HepG2 (cell line): Measurements from ENCODE around the gene KCND3. TPM values are rescaled to one million over a fixed set of nuclear protein-coding genes. Genes with fewer than 3 reads are reported as not detected.

Experiments
- ATAC-seq: fragments of 200-7000 bp; cut with Tn5 transposase; 3 replicates; pipeline ENCODE4 v1.9.1; 2020; ENCODE audit warnings: mild to moderate bottlenecking, moderate library complexity
- BruUV-seq: library from RNA; stranded (reverse); fragments of 400-500 nt; replicated peaks from 2 replicates; lab custom pipeline; 2021; lab: Mats Ljungman, UMichigan
- CTCF ChIA-PET: fragments of 300-600 bp; formaldehyde crosslinking; extraction: SDS; loops from one replicate; lab custom pipeline; 2021; ENCODE audit warnings: low total read pairs, inconsistent platforms, low intra/inter-chr PET ratio; lab: Yijun Ruan, JAX
- POLR2A ChIA-PET: fragments of 350-600 bp; sonication (Branson Sonifier 250); formaldehyde crosslinking; loops from one replicate; lab custom pipeline; 2020; ENCODE audit warnings: antibody characterized with exemption, inconsistent platforms; lab: Yijun Ruan, JAX
- DNase-seq: peaks from one replicate; pipeline ENCODE4 v3.0.0-alpha.2; 2015; ENCODE audit warnings: low spot score
- FAIRE-seq: peaks from 3 replicates; lab custom pipeline; 2011; peaks lifted over from hg19 to GRCh38; lab: Jason Lieb, UNC
- H2AFZ ChIP-seq: one replicate; pipeline ENCODE4 v1.6.1; 2011; ENCODE audit warnings: low read length, inconsistent platforms
- H3K27ac ChIP-seq: fragments of 300-600 bp; 3 replicates; pipeline ENCODE4 v1.8.0; 2011; ENCODE audit warnings: mixed run types, mild to moderate bottlenecking, mixed read lengths, low read length, inconsistent platforms; ENCODE audit not compliant: insufficient read depth; ENCODE audit errors: extremely low read length
- H3K27me3 ChIP-seq, 2 experiments: fragments of 200-600 bp in 1 of 2; 2 replicates in 1 of 2; 3 replicates in 1 of 2; pipeline versions ENCODE4 v1.6.0 to v1.8.0; 2011; ENCODE audit warnings: low read length in 2 of 2, mild to moderate bottlenecking in 2 of 2, moderate library complexity in 2 of 2, inconsistent platforms in 1 of 2; ENCODE audit not compliant: insufficient read depth in 2 of 2, control insufficient read depth in 1 of 2
- H3K36me3 ChIP-seq, 2 experiments: fragments of 200-600 bp in 1 of 2; replicated peaks in 1 of 2; 2 replicates in 1 of 2; 3 replicates in 1 of 2; pipeline versions ENCODE4 v1.5.1 to v1.8.0; 2011; ENCODE audit warnings: low read length in 2 of 2, inconsistent platforms in 1 of 2; ENCODE audit not compliant: insufficient read depth in 2 of 2, control insufficient read depth in 1 of 2
- H3K4me1 ChIP-seq: 2 replicates; pipeline ENCODE4 v1.5.1; 2012; ENCODE audit warnings: low read length, inconsistent platforms; ENCODE audit not compliant: insufficient read depth
- H3K4me2 ChIP-seq: 2 replicates; pipeline ENCODE4 v1.6.0; 2011; ENCODE audit warnings: low read depth, low read length, inconsistent platforms
- H3K4me3 ChIP-seq, 3 experiments: fragments of 200-600 bp in 1 of 3; sonication (generic), shearing (Covaris generic) in 1 of 3; replicated peaks in 1 of 3; 2 replicates each; pipeline ENCODE4 v1.5.1; 2011 to 2016; ENCODE audit warnings: low read length in 3 of 3, inconsistent platforms in 2 of 3, low read depth in 2 of 3, mild to moderate bottlenecking in 2 of 3, control low read depth in 1 of 3, mixed read lengths in 1 of 3; ENCODE audit not compliant: insufficient read depth in 1 of 3
- H3K79me2 ChIP-seq: one replicate; pipeline ENCODE4 v1.6.1; 2011; ENCODE audit warnings: low read length, inconsistent platforms; ENCODE audit not compliant: insufficient read depth
- H3K9ac ChIP-seq: 2 replicates; pipeline ENCODE4 v1.6.0; 2011; ENCODE audit warnings: mild to moderate bottlenecking, low read depth, low read length, inconsistent platforms; ENCODE audit not compliant: insufficient read depth
- H3K9me3 ChIP-seq: 2 replicates; pipeline ENCODE4 v1.5.1; 2012; ENCODE audit warnings: mild to moderate bottlenecking, low read length
- H4K20me1 ChIP-seq: 2 replicates; pipeline ENCODE4 v1.6.0; 2011; ENCODE audit warnings: inconsistent platforms, mild to moderate bottlenecking, low read length, moderate library complexity; ENCODE audit not compliant: insufficient read depth
- KAT8 ChIP-seq: IDR thresholded peaks from 2 replicates; pipeline ENCODE4 v1.6.1; 2016; ENCODE audit warnings: missing genetic modification reagents, missing compliant biosample characterization
- RAD21 ChIP-seq: fragments of 450-650 bp; formaldehyde crosslinking; IDR thresholded peaks from 2 replicates; pipeline ENCODE4 v1.5.0; 2020; ENCODE audit warnings: mild to moderate bottlenecking
- SIN3B ChIP-seq: fragments of 150-350 bp; IDR thresholded peaks from 2 replicates; pipeline ENCODE4 v1.6.1; 2014; ENCODE audit warnings: low read length
- ZBTB20 ChIP-seq: sonication (generic); formaldehyde crosslinking; IDR thresholded peaks from 2 replicates; pipeline ENCODE4 v1.8.1; 2023; ENCODE audit warnings: missing genetic modification reagents, low read depth, mild to moderate bottlenecking, borderline replicate concordance
- ZNF121 ChIP-seq: sonication (generic); formaldehyde crosslinking; IDR thresholded peaks from 2 replicates; pipeline ENCODE4 v1.5.0; 2020; ENCODE audit warnings: mild to moderate bottlenecking, missing genetic modification reagents
- ZNF317 ChIP-seq: sonication (generic); formaldehyde crosslinking; IDR thresholded peaks from 2 replicates; pipeline ENCODE4 v1.5.0; 2020; ENCODE audit warnings: mild to moderate bottlenecking, missing genetic modification reagents
- ZNF414 ChIP-seq: sonication (generic); formaldehyde crosslinking; IDR thresholded peaks from 2 replicates; pipeline ENCODE4 v1.5.0; 2020; ENCODE audit warnings: missing genetic modification reagents
- ZNF431 ChIP-seq: sonication (generic); formaldehyde crosslinking; IDR thresholded peaks from 2 replicates; pipeline ENCODE4 v1.9.0; 2022; ENCODE audit warnings: missing genetic modification reagents, low read depth, mild to moderate bottlenecking, borderline replicate concordance
- ZNF660 ChIP-seq: sonication (generic); formaldehyde crosslinking; IDR thresholded peaks from 2 replicates; pipeline ENCODE4 v1.5.1; 2020; ENCODE audit warnings: mild to moderate bottlenecking, low read depth, missing genetic modification reagents, borderline replicate concordance
- WGBS: methylation state at CpG from one replicate; pipeline ENCODE4 v1.1.6; 2017; ENCODE audit warnings: low lambda C conversion rate; 5-methylcytosine and 5-hydroxymethylcytosine counted together
- in situ Hi-C: cut with HindIII; loops from 2 replicates; pipeline ENCODE4 v1.10.0; 2017; ENCODE audit warnings: low pct_unique_long_range_greater_than_20kb; ENCODE audit not compliant: extremely low pct_ligation_motif_present
- intact Hi-C: fragments of 100-400 bp; cut with micrococcal nuclease; formaldehyde crosslinking; loops from one replicate; pipeline ENCODE4 v1.10.0; 2022; ENCODE audit not compliant: unreplicated experiment
- polyA plus RNA-seq, 8 experiments: library from polyadenylated mRNA; depleted of rRNA in 3 of 8; stranded (reverse) in 7 of 8; unstranded in 1 of 8; fragments of >200 nt; fragmentation: Illumina TruSeq in 4 of 8; extraction: Trizol in 4 of 8; gene quantifications; 2 replicates each; pipeline versions ENCODE4 v1.2.1 to v1.2.3, GENCODE V29; 2011 to 2016; ENCODE audit warnings: low read depth in 4 of 8, missing spikeins in 1 of 8, mixed read lengths in 1 of 8; ENCODE audit not compliant: insufficient read depth in 1 of 8
- total RNA-seq, 5 experiments: library from RNA; depleted of rRNA; stranded (reverse); fragments of >200 nt; fragmentation: Illumina TruSeq; extraction: Trizol; gene quantifications; 2 replicates each; pipeline ENCODE4 v1.2.3, GENCODE V29; 2016; ENCODE audit warnings: low read depth in 1 of 5
- TF ChIP-seq, protein P1 (sequence below): sonication (generic); formaldehyde crosslinking; conservative IDR thresholded peaks from 2 replicates; pipeline ENCODE4 v1.8.0; 2022; ENCODE audit warnings: missing genetic modification reagents
- TF ChIP-seq, protein P2 (sequence below): sonication (generic); formaldehyde crosslinking; IDR thresholded peaks from 2 replicates; pipeline ENCODE4 v1.4.0; 2020; ENCODE audit warnings: mild to moderate bottlenecking, missing genetic modification reagents

The KCND3 gene
- total and polyA plus RNA-seq, 2 of the 13 experiments (the other 11 are each of a cell fraction or from before 2014, with no cell fraction given), result 0.04 TPM; not detected in 1

- TF ChIP-seq ZNF414 (CRISPR knock-in tag), result no peak
- TF ChIP-seq ZNF431 (CRISPR knock-in tag), result no peak
- no peak for TF ChIP-seq ZNF317
- TF ChIP-seq KAT8, result no peak
- no peak for TF ChIP-seq RAD21 (CRISPR knock-in tag)
- no peak for TF ChIP-seq ZNF660 (CRISPR knock-in tag)
- TF ChIP-seq, protein P1, sequence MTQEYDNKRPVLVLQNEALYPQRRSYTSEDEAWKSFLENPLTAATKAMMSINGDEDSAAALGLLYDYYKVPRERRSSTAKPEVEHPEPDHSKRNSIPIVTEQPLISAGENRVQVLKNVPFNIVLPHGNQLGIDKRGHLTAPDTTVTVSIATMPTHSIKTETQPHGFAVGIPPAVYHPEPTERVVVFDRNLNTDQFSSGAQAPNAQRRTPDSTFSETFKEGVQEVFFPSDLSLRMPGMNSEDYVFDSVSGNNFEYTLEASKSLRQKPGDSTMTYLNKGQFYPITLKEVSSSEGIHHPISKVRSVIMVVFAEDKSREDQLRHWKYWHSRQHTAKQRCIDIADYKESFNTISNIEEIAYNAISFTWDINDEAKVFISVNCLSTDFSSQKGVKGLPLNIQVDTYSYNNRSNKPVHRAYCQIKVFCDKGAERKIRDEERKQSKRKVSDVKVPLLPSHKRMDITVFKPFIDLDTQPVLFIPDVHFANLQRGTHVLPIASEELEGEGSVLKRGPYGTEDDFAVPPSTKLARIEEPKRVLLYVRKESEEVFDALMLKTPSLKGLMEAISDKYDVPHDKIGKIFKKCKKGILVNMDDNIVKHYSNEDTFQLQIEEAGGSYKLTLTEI (CRISPR knock-in tag), result no peak
Measured at GRCh38 chr1:111873460-111874030, 115.9 kb downstream of the KCND3 start (continued).

GRCh38 chr1:111870181-111870580, 119.3 kb downstream of the KCND3 start:
- FAIRE-seq (no peak), DNase-seq (no peak), ATAC-seq (no peak)
- H3K9ac ChIP-seq, result no peak overlapping the region
- intact Hi-C loops (no loop called here), in situ Hi-C loops (no loop called here)
- H3K4me3 ChIP-seq, result no peak overlapping the region
- no peaks in the 10 kb centered on the region for H3K4me1 ChIP-seq
- CTCF ChIA-PET, result no interaction called here
- no peak overlapping the region for H2AFZ ChIP-seq
- no TSS peak for BruUV-seq
- H3K27me3 ChIP-seq, result peaks cover 0 to 25% of the 10 kb centered on the region in 2 experiments; a peak in 2 of 5 replicates
- TF ChIP-seq SIN3B (no peak), ZBTB20 (CRISPR knock-in tag) (no peak), ZNF121 (CRISPR knock-in tag) (no peak)
- TF ChIP-seq, protein P2, sequence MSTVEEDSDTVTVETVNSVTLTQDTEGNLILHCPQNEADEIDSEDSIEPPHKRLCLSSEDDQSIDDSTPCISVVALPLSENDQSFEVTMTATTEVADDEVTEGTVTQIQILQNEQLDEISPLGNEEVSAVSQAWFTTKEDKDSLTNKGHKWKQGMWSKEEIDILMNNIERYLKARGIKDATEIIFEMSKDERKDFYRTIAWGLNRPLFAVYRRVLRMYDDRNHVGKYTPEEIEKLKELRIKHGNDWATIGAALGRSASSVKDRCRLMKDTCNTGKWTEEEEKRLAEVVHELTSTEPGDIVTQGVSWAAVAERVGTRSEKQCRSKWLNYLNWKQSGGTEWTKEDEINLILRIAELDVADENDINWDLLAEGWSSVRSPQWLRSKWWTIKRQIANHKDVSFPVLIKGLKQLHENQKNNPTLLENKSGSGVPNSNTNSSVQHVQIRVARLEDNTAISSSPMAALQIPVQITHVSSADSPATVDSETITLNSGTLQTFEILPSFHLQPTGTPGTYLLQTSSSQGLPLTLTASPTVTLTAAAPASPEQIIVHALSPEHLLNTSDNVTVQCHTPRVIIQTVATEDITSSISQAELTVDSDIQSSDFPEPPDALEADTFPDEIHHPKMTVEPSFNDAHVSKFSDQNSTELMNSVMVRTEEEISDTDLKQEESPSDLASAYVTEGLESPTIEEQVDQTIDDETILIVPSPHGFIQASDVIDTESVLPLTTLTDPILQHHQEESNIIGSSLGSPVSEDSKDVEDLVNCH (CRISPR knock-in tag), result no peak
- H4K20me1 ChIP-seq, result no peaks in the 10 kb centered on the region
- no peaks in the 10 kb centered on the region for H3K9me3 ChIP-seq
- H3K27ac ChIP-seq, result no peak overlapping the region
- POLR2A ChIA-PET, result no interaction called here
- WGBS, result 0% methylated on average over 1 of the region's 1 CpG
- H3K79me2 ChIP-seq, result no peaks in the 10 kb centered on the region
- H3K36me3 ChIP-seq, result no peaks in the 10 kb centered on the region
- no peak overlapping the region for H3K4me2 ChIP-seq
